Ovary (tissue), 9 donors: ENCODE measurements around the gene DNTTIP2. TPM values are rescaled to one million over a fixed set of nuclear protein-coding genes. Genes with fewer than 3 reads are reported as not detected.

Experiments
- DNase-seq, 5 donors: peaks; one replicate each; pipeline ENCODE4 v3.0.0-alpha.2; 2019 to 2020
- H3K27ac ChIP-seq, 2 donors: fragments of 200-600 bp; one replicate each; pipeline versions ENCODE4 v1.5.1 to v1.8.0; 2019 to 2022
- H3K27me3 ChIP-seq: fragments of 200-600 bp; one replicate; pipeline ENCODE4 v1.8.0; 2022
- H3K36me3 ChIP-seq: fragments of 200-600 bp; sonication (generic); one replicate; pipeline ENCODE4 v1.5.1; 2019
- H3K4me1 ChIP-seq: one replicate; pipeline ENCODE4 v1.8.1; 2013; ENCODE audit warnings: mild to moderate bottlenecking, moderate library complexity; ENCODE audit not compliant: insufficient read depth
- H3K4me3 ChIP-seq: fragments of 200-600 bp; sonication (generic); one replicate; pipeline ENCODE4 v1.5.1; 2017
- H3K9me3 ChIP-seq, 2 donors: fragments of 200-600 bp in 1 of 2; sonication (generic) in 1 of 2; one replicate each; pipeline versions ENCODE4 v1.5.1 to v1.8.1; 2013 to 2019; ENCODE audit warnings: mild to moderate bottlenecking in 1 of 2, moderate library complexity in 1 of 2
- EP300 ChIP-seq: sonication (generic); formaldehyde crosslinking; IDR thresholded peaks from one replicate; pipeline ENCODE4 v1.6.1; 2017; ENCODE audit warnings: antibody characterized with exemption
- POLR2A ChIP-seq: fragments of 450-650 bp; IDR thresholded peaks from one replicate; pipeline ENCODE4 v1.6.1; 2017; ENCODE audit warnings: antibody characterized with exemption, mild to moderate bottlenecking, moderate library complexity
- WGBS, 3 donors: extraction: QIAGEN DNeasy Blood & Tissue Kit in 1 of 3; methylation state at CpG; one replicate each; pipeline versions ENCODE4 v1.1.5 to v1.1.7; 2013 to 2017; 5-methylcytosine and 5-hydroxymethylcytosine counted together
- intact Hi-C, 4 donors: fragments of 100-400 bp; cut with DNase I; formaldehyde crosslinking; loops; one replicate each; pipeline versions ENCODE4 v1.11.0 to v1.15.1; 2022 to 2023
- polyA plus RNA-seq, 2 donors: library from polyadenylated mRNA; stranded (reverse); fragments of 200-250 nt in 1 of 2; fragments of 350-450 nt in 1 of 2; fragmentation: Illumina TruSeq in 1 of 2; extraction: RNeasy Lipid Tissue Mini Kit (QIAGEN cat#74804) in 1 of 2; gene quantifications; one replicate each; pipeline ENCODE4 v1.2.3, GENCODE V29; 2013 to 2014
- total RNA-seq, 7 donors: library from RNA; depleted of rRNA in 2 of 7; stranded (reverse); fragments of >200 nt in 2 of 7; fragmentation: NEBNext Ultra II Directional in 3 of 7; extraction: Animal tissue kit (Norgen Biotek cat#: 25700) in 3 of 7; gene quantifications; one replicate each; pipeline versions ENCODE4 v1.1.0 to v1.2.4, GENCODE V29; 2016 to 2023
- TF ChIP-seq, protein P1 (sequence below), 3 donors: fragments of 450-650 bp in 2 of 3; fragments of 200-600 bp in 1 of 3; IDR thresholded peaks; one replicate each; pipeline versions ENCODE4 v1.5.1 to v1.8.0; 2016 to 2022; ENCODE audit warnings: antibody characterized with exemption in 3 of 3, mild to moderate bottlenecking in 1 of 3
- donor health status: DM: no; HTN: no; CAD: no; lungs with moderate emphysema.
- donor health status: DM: no; HTN: no; CAD: no.
- donor health status: Bipolar disorder and iron deficiency.
- donor health status: DM: yes; HTN: yes; CAD: no.
- donor health status: DM: no; HTN: no; CAD: no.
- donor health status: DM: yes; HTN: yes; CAD: no.

DNTTIP2 gene
- total and polyA plus RNA-seq, 9 donors, result 17.8 to 60.0 (median 41.0) TPM

DNA sequence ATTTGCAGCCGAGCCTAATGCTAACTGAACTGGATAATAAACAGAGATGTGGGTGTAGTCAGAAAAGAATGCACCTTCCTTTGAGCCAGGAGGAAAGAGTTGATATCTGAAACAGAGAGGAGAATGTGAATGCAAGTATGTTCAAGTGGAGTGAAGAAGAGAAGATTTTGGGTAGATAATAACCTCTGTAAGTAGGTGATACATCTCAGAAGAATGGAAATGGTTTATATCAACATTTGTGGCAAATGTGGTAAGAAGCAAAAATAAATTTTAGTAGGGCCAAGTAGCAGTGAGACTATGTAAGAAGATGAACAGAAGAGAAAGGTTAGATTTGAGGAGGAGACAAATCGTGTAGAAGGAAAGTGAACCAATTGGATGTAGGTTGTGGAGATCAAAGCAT, 1.7 kb upstream of the DNTTIP2 start:
- WGBS, 3 donors, result 87 to 95% (median 90%) methylated on average over 2 of the region's 2 CpGs
- Histone ChIP-seq H3K27ac (no peak overlapping the region), H3K36me3 (no peaks in the 10 kb centered on the region), H3K4me3 (no peak overlapping the region), H3K9me3 (no peaks in the 10 kb centered on the region), H3K27me3 (no peaks in the 10 kb centered on the region), H3K4me1 (no peaks in the 10 kb centered on the region)
- no peak for DNase-seq
- intact Hi-C loops, result no loop called here
- TF ChIP-seq POLR2A (no peak), EP300 (no peak)
- TF ChIP-seq, protein P1, sequence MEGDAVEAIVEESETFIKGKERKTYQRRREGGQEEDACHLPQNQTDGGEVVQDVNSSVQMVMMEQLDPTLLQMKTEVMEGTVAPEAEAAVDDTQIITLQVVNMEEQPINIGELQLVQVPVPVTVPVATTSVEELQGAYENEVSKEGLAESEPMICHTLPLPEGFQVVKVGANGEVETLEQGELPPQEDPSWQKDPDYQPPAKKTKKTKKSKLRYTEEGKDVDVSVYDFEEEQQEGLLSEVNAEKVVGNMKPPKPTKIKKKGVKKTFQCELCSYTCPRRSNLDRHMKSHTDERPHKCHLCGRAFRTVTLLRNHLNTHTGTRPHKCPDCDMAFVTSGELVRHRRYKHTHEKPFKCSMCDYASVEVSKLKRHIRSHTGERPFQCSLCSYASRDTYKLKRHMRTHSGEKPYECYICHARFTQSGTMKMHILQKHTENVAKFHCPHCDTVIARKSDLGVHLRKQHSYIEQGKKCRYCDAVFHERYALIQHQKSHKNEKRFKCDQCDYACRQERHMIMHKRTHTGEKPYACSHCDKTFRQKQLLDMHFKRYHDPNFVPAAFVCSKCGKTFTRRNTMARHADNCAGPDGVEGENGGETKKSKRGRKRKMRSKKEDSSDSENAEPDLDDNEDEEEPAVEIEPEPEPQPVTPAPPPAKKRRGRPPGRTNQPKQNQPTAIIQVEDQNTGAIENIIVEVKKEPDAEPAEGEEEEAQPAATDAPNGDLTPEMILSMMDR (IDR thresholded peaks at IDR 0.05), result no peak

DNA sequence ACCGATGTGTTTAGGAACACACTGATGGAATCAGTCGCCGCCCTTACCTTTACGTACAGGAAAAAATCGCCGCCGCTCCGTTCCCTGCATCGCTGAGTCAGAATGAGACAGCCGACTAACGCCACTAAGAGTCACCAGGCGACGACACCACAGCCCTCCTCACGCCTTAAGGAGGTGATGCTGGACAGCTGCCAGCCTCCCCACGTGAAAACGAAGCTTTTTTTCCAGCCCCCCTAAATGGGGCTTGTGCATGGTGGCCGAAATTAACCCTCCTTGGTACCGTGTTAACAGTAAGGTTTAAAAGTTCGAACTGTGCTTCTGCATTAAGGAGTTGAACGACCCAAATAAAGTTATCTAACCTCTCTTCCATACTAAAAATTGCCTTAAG, 511 bp downstream of the DNTTIP2 start:
- Histone ChIP-seq H3K27me3 (no peaks in the 10 kb centered on the region), H3K36me3 (no peaks in the 10 kb centered on the region), H3K9me3 (no peaks in the 10 kb centered on the region), H3K27ac (peak overlapping the region; percentile 83 to 89), H3K4me3 (peak overlapping the region; percentile 91), H3K4me1 (no peaks in the 10 kb centered on the region)
- intact Hi-C loops, result loop anchor here in 1 of 4 donors (2.0 kb wide), 1 partner anchor 30 kb away; the partner anchor contains the start of gene GCLM
- no peak for TF ChIP-seq POLR2A
- TF ChIP-seq EP300, result no peak
- peak; percentile 13 to 49 (median 35) for DNase-seq
- 0 to 1% (median 0%) methylated on average over 20 of the region's 20 CpGs for WGBS, 3 donors

DNA sequence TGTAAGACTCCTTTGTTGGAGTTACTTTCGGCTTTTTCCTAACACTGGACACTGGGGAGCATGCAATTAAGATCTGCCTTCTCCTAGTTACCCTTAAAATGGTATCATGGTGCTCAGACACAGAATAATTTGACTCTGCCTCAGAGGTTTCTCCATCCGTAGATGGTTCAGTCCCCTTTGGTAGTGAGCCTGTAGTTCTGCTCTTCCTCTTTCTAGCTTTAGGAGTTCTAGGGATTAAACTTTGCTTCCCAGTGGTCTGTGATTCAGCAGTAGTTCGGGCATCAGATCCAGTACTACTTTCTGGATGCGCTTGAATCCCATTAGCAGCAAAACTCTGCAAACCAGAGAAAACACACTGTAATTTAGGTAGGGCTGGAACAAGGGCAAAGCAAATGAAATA, 1.5 kb downstream of the DNTTIP2 start:
- intact Hi-C loops, result no loop called here
- Histone ChIP-seq H3K4me1 (no peaks in the 10 kb centered on the region), H3K27me3 (no peaks in the 10 kb centered on the region), H3K27ac (no peak overlapping the region), H3K9me3 (no peaks in the 10 kb centered on the region), H3K36me3 (no peaks in the 10 kb centered on the region), H3K4me3 (no peak overlapping the region)
- 83 to 88% (median 88%) methylated on average over 4 of the region's 4 CpGs for WGBS, 3 donors
- no peak for TF ChIP-seq EP300
- no peak for TF ChIP-seq POLR2A
- TF ChIP-seq, protein P1 (IDR thresholded peaks at IDR 0.05), result no peak
- no peak for DNase-seq

DNA sequence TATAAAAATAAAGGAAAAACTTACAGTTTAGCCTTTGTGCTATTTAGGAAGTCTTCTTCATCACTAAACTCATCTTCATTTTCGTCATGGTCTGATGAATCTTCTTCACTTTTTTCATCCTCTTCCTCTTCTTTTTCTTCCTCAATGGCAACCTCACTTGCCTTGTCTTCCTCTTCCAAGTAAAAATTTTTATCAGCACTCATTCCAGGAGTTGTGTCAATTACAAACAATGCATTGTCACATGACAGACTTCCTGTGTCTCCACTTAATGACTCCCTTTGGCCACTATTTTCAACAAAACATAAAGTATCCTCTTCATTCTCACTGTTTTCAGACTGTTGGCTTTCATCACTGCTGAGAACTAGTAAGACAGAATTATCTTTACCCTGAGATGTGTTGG, 2.8 kb downstream of the DNTTIP2 start:
- Histone ChIP-seq H3K36me3 (no peaks in the 10 kb centered on the region), H3K4me1 (no peaks in the 10 kb centered on the region)

GRCh38 chr1:93874025-93874651, 4.9 kb downstream of the DNTTIP2 start:
- H3K27ac ChIP-seq, result no peak overlapping the region
- H3K4me3 ChIP-seq, result no peak overlapping the region
- no peaks in the 10 kb centered on the region for H3K27me3 ChIP-seq
- TF ChIP-seq POLR2A (no peak), EP300 (no peak)
- TF ChIP-seq, protein P1 (IDR thresholded peaks at IDR 0.05), result peak in 1 of 3 donors; percentile 22
- H3K4me1 ChIP-seq, result no peaks in the 10 kb centered on the region
- no peaks in the 10 kb centered on the region for H3K36me3 ChIP-seq
- DNase-seq, result no peak
- no peaks in the 10 kb centered on the region for H3K9me3 ChIP-seq
- 36 to 52% (median 45%) methylated on average over 3 of the region's 3 CpGs for WGBS, 3 donors
- intact Hi-C loops, result no loop called here

More for the DNA sequence above, 2.8 kb downstream of the DNTTIP2 start:
- Histone ChIP-seq H3K4me3 (no peak overlapping the region), H3K27ac (no peak overlapping the region), H3K9me3 (no peaks in the 10 kb centered on the region), H3K27me3 (no peaks in the 10 kb centered on the region)
- DNase-seq, result no peak
- intact Hi-C loops, result no loop called here
- TF ChIP-seq EP300, result no peak
- TF ChIP-seq POLR2A, result no peak
- TF ChIP-seq, protein P1 (IDR thresholded peaks at IDR 0.05), result no peak
- WGBS, 3 donors, result 72 to 76% (median 75%) methylated on average over 1 of the region's 1 CpG
